Right atrium auricular region (tissue), 2 donors: ENCODE data around the gene CHML. TPM values are rescaled to one million over a fixed set of nuclear protein-coding genes. Genes with fewer than 3 reads are reported as not detected.

ENCODE experiments used
- DNase-seq: peaks from one replicate; pipeline ENCODE4 v3.0.0-alpha.2; 2019; ENCODE audit warnings: low spot score
- H3K27ac ChIP-seq, 2 donors: fragments of 200-600 bp; sonication (generic); 1 replicate in 1 of 2; 2 replicates in 1 of 2; pipeline ENCODE4 v1.5.1; 2016 to 2019
- H3K27me3 ChIP-seq, 2 donors: fragments of 200-600 bp; sonication (generic); one replicate each; pipeline versions ENCODE4 v1.5.1 to v1.6.0; 2017 to 2019
- H3K36me3 ChIP-seq: fragments of 200-600 bp; sonication (generic); one replicate; pipeline ENCODE4 v1.5.1; 2016
- H3K4me1 ChIP-seq, 2 donors: fragments of 200-600 bp; sonication (generic); one replicate each; pipeline versions ENCODE4 v1.5.1 to v1.6.0; 2017 to 2019
- H3K4me3 ChIP-seq, 2 donors: fragments of 200-600 bp; sonication (generic); 1 replicate in 1 of 2; 2 replicates in 1 of 2; pipeline ENCODE4 v1.5.1; 2017 to 2019; ENCODE audit warnings: mild to moderate bottlenecking in 1 of 2, moderate library complexity in 1 of 2
- H3K9me3 ChIP-seq, 2 donors: fragments of 200-600 bp; sonication (generic); one replicate each; pipeline ENCODE4 v1.5.1; 2019
- CTCF ChIP-seq, 2 donors: fragments of 200-600 bp; sonication (generic); IDR thresholded peaks; one replicate each; pipeline ENCODE4 v1.5.1; 2019; ENCODE audit warnings: antibody characterized with exemption in 2 of 2
- total RNA-seq, 2 donors: library from RNA; depleted of rRNA; stranded (reverse); fragments of >200 nt; gene quantifications; one replicate each; pipeline ENCODE4 v1.1.0, GENCODE V29; 2016

Gene CHML
- total RNA-seq, 2 donors from 2014 or later: 2.7 to 3.2 TPM

- Histone ChIP-seq H3K36me3 (no peaks in the 10 kb centered on the region), H3K4me3 (peak overlapping the region; percentile 87), H3K27me3 (no peaks in the 10 kb centered on the region), H3K27ac (peak overlapping the region in 1 of 2 donors; percentile 79), H3K4me1 (peaks cover 0 to 10% of the 10 kb centered on the region in 2 donors), H3K9me3 (no peaks in the 10 kb centered on the region)
- no peak for TF ChIP-seq CTCF (IDR thresholded peaks at IDR 0.05)
- no peak for DNase-seq
These were observed 1.1 kb downstream of the CHML start for GRCh38 chr1:241638909-241639622.

DNA sequence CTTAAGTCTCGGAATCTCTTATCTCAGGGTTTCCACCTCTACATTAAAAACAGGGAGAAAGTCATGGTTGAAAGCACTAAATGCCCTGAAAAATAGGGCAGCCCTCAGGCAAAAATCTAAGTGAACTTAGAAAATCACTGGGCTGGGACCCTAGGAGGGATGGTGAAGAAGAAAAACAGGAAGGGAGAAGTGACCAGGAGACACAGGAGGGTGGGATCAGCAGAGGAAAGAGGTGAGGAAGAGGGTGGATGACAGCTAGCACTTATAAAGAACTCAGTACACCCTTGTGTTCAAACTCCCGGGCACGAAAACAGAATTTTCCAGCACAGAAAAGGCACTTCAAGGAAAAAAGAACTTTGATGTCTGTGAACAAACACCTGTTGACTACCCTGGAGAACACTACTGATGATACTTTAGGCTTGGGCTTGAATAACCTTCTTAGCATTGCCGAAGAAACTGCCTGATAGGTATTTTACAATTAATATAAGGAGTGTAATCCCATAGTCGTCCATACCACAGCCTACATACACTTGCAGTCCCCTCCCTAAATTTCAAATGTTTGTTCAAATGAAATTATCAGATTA is 2.0 kb downstream of the CHML start:
- peaks cover 0 to 10% of the 10 kb centered on the region in 2 donors for H3K4me1 ChIP-seq
- no peak for DNase-seq

DNA sequence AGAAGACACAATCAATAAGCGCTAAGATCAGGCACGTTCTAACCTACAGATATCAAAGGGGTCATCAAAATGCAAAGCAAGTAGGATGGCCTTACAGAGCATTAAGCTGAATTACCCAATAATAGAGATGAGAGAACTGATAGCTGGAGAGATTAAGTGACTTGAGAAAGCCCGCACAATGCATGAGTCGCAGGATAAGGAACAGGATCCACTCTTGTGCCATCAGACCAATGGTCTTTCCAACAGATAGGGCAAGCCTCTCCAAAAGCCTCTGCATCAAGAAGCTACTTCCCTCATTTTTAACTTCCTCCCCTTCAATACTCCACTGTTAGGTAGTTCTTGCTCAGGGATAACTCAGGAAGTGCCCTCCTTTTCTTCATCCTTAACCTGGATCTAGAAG is 2.6 kb downstream of the CHML start:
- Histone ChIP-seq H3K4me3 (no peak overlapping the region), H3K9me3 (no peaks in the 10 kb centered on the region), H3K4me1 (peaks cover 0 to 10% of the 10 kb centered on the region in 2 donors), H3K36me3 (no peaks in the 10 kb centered on the region), H3K27ac (no peak overlapping the region), H3K27me3 (no peaks in the 10 kb centered on the region)
- DNase-seq: no peak
- TF ChIP-seq CTCF (IDR thresholded peaks at IDR 0.05): no peak

More for the DNA sequence above, 2.0 kb downstream of the CHML start:
- TF ChIP-seq CTCF (IDR thresholded peaks at IDR 0.05): no peak
- no peaks in the 10 kb centered on the region for H3K27me3 ChIP-seq
- H3K4me3 ChIP-seq: no peak overlapping the region
- H3K27ac ChIP-seq: no peak overlapping the region
- H3K9me3 ChIP-seq: no peaks in the 10 kb centered on the region
- no peaks in the 10 kb centered on the region for H3K36me3 ChIP-seq

DNA sequence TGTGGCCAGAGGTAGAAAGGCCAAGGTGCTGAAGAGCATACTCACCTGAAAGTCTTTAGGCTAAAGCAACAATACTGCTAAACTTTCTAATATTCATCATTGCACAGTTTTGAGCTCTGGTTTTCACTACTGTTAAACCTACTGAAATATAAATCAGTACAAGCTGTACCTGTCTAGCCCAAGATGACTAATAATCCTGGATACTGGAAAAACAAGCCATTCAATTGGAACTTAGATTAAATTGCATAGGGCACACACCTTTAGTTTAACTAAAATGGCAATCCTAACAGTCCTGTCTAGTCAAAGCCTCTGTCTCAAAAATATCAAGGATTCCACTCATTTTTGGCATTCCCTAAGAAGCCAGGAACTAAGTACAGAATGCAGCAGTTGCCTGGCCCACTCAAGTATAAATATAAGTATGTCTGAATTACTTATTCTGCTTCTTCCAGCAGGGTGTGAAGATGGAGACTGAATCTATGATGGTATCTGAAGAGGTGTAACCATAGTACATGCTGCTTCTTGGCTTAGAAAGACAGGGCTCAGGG is 3.1 kb downstream of the CHML start:
- Histone ChIP-seq H3K36me3 (no peaks in the 10 kb centered on the region), H3K4me3 (no peak overlapping the region), H3K27ac (no peak overlapping the region), H3K27me3 (no peaks in the 10 kb centered on the region), H3K4me1 (peaks cover 0 to 10% of the 10 kb centered on the region in 2 donors), H3K9me3 (no peaks in the 10 kb centered on the region)
- no peak for DNase-seq
- TF ChIP-seq CTCF (IDR thresholded peaks at IDR 0.05): no peak

- no peak for DNase-seq
These were observed 3.9 kb downstream of the CHML start for GRCh38 chr1:241636291-241636690.

More at GRCh38 chr1:241636291-241636690, 3.9 kb downstream of the CHML start:
- no peak overlapping the region for H3K4me3 ChIP-seq
- no peak overlapping the region for H3K27ac ChIP-seq
- no peaks in the 10 kb centered on the region for H3K27me3 ChIP-seq
- no peak for TF ChIP-seq CTCF (IDR thresholded peaks at IDR 0.05)
- peaks cover 0 to 10% of the 10 kb centered on the region in 2 donors for H3K4me1 ChIP-seq
- H3K36me3 ChIP-seq: no peaks in the 10 kb centered on the region
- no peaks in the 10 kb centered on the region for H3K9me3 ChIP-seq
